ENCODE data around the gene DOK6.
A peak's percentile ranks its signal among the peaks of the same experiment; 100 is the strongest.

The DOK6 gene

DNA sequence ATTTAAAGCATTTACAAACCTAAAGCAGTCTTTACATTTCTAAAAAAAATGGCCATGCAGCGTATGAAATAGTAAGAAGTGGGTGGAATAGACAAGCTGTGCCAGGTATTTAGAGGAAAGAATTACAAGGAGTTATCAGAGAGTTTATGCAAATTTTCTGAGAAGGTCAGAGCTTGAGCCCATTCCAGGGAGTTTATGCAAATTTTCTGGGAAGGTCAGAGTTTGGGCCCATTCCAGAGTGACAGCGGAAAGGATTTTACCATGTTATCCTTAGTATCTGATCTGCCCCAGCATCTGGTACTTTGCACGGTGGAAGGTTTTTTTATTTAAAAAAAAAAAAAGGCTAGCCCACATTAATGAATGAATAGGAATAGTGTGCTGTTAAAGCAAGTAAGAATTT lies 1.4 kb upstream of the DOK6 start:
- DNase-seq (ENCODE audit: extremely low read depth, low read depth): no peak
- no peak overlapping the region for H3K4me3 ChIP-seq (replicated peaks; ENCODE audit: low read depth, low read length)
- TF ChIP-seq, protein P1, sequence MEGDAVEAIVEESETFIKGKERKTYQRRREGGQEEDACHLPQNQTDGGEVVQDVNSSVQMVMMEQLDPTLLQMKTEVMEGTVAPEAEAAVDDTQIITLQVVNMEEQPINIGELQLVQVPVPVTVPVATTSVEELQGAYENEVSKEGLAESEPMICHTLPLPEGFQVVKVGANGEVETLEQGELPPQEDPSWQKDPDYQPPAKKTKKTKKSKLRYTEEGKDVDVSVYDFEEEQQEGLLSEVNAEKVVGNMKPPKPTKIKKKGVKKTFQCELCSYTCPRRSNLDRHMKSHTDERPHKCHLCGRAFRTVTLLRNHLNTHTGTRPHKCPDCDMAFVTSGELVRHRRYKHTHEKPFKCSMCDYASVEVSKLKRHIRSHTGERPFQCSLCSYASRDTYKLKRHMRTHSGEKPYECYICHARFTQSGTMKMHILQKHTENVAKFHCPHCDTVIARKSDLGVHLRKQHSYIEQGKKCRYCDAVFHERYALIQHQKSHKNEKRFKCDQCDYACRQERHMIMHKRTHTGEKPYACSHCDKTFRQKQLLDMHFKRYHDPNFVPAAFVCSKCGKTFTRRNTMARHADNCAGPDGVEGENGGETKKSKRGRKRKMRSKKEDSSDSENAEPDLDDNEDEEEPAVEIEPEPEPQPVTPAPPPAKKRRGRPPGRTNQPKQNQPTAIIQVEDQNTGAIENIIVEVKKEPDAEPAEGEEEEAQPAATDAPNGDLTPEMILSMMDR (IDR thresholded peaks at IDR 0.05; ENCODE audit: low read depth, low read length, missing control alignments): no peak

DNA sequence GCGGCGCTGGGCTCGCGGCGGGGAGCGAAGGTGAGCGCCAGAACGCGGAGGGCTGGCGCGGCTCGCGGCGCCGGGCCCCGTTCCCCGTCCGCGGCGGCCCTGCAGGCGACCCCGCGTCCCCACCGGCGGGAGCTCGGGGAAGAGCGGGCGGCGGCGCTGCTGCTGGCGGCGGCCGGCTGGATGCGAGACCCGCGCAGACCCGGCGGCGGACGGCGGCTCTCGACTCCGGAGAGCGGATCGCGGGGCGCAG lies 213 bp downstream of the DOK6 start:
- TF ChIP-seq, protein P1 (IDR thresholded peaks at IDR 0.05; ENCODE audit: low read depth, low read length, missing control alignments): no peak
- DNase-seq (ENCODE audit: extremely low read depth, low read depth): no peak
- H3K4me3 ChIP-seq (replicated peaks; ENCODE audit: low read depth, low read length): peak overlapping the region; percentile 28

DNA sequence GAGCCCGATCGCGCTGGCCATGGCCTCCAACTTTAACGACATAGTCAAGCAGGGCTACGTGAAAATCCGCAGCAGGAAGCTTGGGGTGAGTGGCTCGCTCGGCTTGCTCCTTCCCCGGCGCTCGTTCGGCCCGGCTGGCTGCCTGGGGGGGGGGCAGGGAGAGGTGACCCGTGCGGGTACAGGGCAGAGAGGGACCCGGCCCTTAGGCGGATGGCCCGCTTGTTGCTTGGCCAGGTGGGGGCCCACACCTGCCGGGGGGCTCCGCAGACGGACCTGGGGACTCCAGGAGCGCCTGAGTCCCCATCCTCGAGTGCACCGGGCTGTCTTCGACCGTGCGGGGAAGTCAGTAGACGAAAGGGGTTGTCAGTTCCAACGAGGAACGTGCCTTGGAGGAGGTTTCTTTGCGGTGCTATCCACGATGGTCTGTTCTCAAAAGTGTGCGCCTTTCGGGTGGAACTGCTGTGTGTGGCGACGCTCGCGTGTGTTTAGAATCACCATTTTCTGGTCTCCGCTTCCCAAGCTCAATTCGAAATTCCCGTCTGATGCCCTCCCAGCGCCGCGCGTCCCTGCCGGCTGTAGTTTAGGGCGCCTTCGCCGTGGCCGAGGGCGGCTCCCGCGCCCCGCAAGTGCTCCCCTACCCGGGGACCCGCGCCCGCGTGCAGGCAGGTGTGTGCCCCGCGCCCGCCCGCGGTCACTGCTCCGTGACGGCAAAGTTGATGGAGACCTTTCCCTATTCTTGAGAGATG lies 711 bp downstream of the DOK6 start:
- TF ChIP-seq, protein P1 (IDR thresholded peaks at IDR 0.05; ENCODE audit: low read depth, low read length, missing control alignments): no peak
- peak overlapping the region; percentile 28 for H3K4me3 ChIP-seq (replicated peaks; ENCODE audit: low read depth, low read length)
- no peak for DNase-seq (ENCODE audit: extremely low read depth, low read depth)

DNA sequence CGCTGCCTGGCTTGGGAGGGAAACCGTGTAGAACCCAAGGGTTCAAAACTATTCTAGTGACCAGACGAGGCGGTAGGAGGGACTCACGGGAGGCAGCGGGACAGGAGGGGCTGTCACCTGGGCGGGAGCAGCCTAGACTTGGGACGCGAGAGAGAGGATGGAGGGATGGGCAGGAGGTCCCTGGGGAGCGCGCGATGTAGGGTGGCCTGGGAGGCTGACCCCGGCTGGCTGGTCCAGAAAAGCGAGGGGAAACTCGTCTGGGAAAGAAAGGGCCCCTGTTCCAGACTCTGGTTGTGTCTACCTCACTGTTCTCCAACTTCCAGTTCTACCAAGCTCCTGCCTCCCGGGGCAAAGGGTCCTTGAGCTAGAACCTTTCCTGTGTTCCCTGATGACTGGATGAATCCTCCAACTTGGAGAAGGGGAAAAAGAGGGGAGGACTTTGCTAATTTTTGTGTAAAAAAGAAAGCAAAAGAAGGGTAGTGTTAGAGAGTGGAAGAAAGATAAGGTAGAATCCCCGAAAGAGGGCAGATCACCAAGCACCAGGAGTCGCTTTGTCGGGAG lies 1.4 kb downstream of the DOK6 start:
- DNase-seq (ENCODE audit: extremely low read depth, low read depth): no peak
- TF ChIP-seq, protein P1 (IDR thresholded peaks at IDR 0.05; ENCODE audit: low read depth, low read length, missing control alignments): no peak
- no peak overlapping the region for H3K4me3 ChIP-seq (replicated peaks; ENCODE audit: low read depth, low read length)

DNA sequence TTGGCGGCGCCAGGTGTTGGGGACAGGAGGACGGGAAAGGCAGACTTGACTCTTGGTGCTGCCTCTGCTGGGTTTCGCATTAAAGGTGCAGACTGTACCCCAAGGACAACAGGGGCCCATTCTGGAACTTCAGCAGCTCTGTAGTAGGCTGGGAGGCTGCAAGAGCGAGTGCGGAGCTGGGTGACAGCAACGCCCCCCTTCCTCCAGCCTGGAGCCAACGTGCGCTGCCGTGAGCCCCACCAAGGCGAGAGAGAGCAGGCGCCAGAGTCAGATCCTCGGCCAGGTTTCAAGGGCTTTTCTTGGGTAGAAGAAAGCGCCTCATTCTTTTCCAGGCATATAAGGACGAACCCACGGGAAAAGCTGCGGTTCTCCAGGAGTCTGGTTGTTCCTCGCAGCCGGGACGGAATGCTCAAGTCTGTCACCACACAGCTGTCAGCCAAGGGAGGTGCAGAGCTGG lies 1.9 kb downstream of the DOK6 start:
- TF ChIP-seq, protein P1 (IDR thresholded peaks at IDR 0.05; ENCODE audit: low read depth, low read length, missing control alignments): no peak
- DNase-seq (ENCODE audit: extremely low read depth, low read depth): no peak
- H3K4me3 ChIP-seq (replicated peaks; ENCODE audit: low read depth, low read length): no peak overlapping the region

DNA sequence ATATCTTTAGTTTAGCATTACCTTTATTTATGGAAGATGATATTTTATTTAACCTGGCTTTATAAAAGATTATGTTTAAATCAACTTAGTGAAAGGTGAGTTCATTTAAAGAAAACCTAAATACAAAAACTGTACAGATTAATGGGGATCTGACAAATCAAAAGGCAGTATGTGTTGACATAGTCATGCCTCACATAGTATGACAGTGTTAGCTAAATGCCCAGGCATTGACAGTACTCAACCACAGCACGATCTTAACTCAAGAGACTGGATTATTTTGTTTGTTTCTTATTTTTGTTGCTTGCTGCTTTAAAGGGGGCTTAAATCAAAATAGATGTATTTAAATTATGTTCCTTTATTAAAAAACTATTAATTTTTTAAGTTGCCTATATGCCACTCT lies 7.8 kb downstream of the DOK6 start:
- TF ChIP-seq, protein P1 (IDR thresholded peaks at IDR 0.05; ENCODE audit: low read depth, low read length, missing control alignments): no peak
- no peak for DNase-seq (ENCODE audit: extremely low read depth, low read depth)
- no peak overlapping the region for H3K4me3 ChIP-seq (replicated peaks; ENCODE audit: low read depth, low read length)

DNA sequence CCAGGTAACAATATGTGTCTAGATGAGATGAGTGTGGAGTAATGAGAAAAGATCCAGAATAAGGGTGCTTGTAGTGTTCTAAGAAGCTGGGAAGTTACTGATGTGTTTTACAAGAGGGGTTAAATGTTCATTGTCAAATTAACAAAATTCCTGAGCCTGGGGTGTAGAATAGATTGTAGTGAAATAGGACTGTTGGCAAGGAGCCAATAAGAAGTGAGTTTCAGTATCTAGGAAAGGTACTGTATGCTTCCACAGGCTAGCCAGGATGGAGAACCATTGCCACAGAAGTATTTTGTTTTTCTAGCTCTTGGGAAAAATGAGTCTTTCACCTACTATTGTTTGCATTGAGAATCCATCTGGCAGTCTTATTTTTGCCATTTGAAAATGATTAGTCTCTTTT lies 10.5 kb downstream of the DOK6 start:
- TF ChIP-seq, protein P1 (IDR thresholded peaks at IDR 0.05; ENCODE audit: low read depth, low read length, missing control alignments): no peak
- DNase-seq (ENCODE audit: extremely low read depth, low read depth): no peak
- H3K4me3 ChIP-seq (replicated peaks; ENCODE audit: low read depth, low read length): no peak overlapping the region

All from HFF-Myc (cell line).